Prostate gland (tissue), 2 donors: Measurements from ENCODE around the gene NFATC1.

Experiments used
- CTCF ChIP-seq, 4 experiments: fragments of 200-600 bp in 2 of 4; fragments of 450-650 bp in 2 of 4; sonication (generic) in 2 of 4; IDR thresholded peaks; 1 replicate in 3 of 4; 2 replicates in 1 of 4; pipeline ENCODE4 v1.5.1; 2016 to 2019; ENCODE audit warnings: antibody characterized with exemption in 4 of 4, mild to moderate bottlenecking in 2 of 4, moderate library complexity in 2 of 4
- POLR2A ChIP-seq: fragments of 450-650 bp; IDR thresholded peaks from one replicate; pipeline ENCODE4 v1.6.1; 2016; ENCODE audit warnings: antibody characterized with exemption, mild to moderate bottlenecking
- POLR2AphosphoS5 ChIP-seq: sonication (generic); formaldehyde crosslinking; IDR thresholded peaks from one replicate; pipeline ENCODE4 v1.6.1; 2017; ENCODE audit warnings: antibody characterized with exemption

GRCh38 chr18:79481046-79481790 is 85.5 kb downstream of the NFATC1 start:
- no peak for TF ChIP-seq CTCF (IDR thresholded peaks at IDR 0.05)
- TF ChIP-seq POLR2A: no peak
- no peak for TF ChIP-seq POLR2AphosphoS5
